GM23338 (cell line): ENCODE data around the gene SPATC1L.

Source experiments
- CREB1 ChIP-seq: fragments of 250-450 bp; sonication (Bioruptor Pico); IDR thresholded peaks from 2 replicates; pipeline ENCODE4 v1.5.0; 2020; ENCODE audit warnings: low read depth, mild to moderate bottlenecking, moderate library complexity
- EZH2 ChIP-seq: fragments of 200-600 bp; sonication (generic); IDR thresholded peaks from one replicate; pipeline ENCODE4 v1.8.0; 2017; ENCODE audit warnings: antibody characterized with exemption, mild to moderate bottlenecking, low read depth; ENCODE audit not compliant: unreplicated experiment
- EZH2phosphoT487 ChIP-seq: fragments of 200-600 bp; sonication (generic); IDR thresholded peaks from one replicate; pipeline ENCODE4 v1.8.1; 2018; ENCODE audit warnings: antibody characterized with exemption; ENCODE audit not compliant: unreplicated experiment
- JUNB ChIP-seq: IDR thresholded peaks from one replicate; pipeline ENCODE4 v1.6.1; 2016; ENCODE audit warnings: antibody characterized with exemption; ENCODE audit not compliant: unreplicated experiment
- NANOG ChIP-seq: IDR thresholded peaks from 2 replicates; pipeline ENCODE4 v1.6.1; 2016; ENCODE audit warnings: antibody characterized with exemption, borderline replicate concordance
- POLR2AphosphoS5 ChIP-seq: IDR thresholded peaks from 2 replicates; pipeline ENCODE4 v1.6.1; 2016; ENCODE audit warnings: antibody characterized with exemption, low read depth
- REST ChIP-seq: IDR thresholded peaks from one replicate; pipeline ENCODE4 v1.6.1; 2018; ENCODE audit warnings: antibody characterized with exemption; ENCODE audit not compliant: unreplicated experiment
- ZNF114 ChIP-seq: fragments of 250-450 bp; sonication (Bioruptor Pico); IDR thresholded peaks from 2 replicates; pipeline ENCODE4 v1.5.0; 2020; ENCODE audit warnings: mild to moderate bottlenecking, moderate library complexity
- ZNF331 ChIP-seq: fragments of 250-450 bp; sonication (Bioruptor Pico); IDR thresholded peaks from 2 replicates; pipeline ENCODE4 v1.5.0; 2020; ENCODE audit warnings: low read depth, mild to moderate bottlenecking, moderate library complexity
- ZNF462 ChIP-seq: fragments of 250-450 bp; sonication (Bioruptor Pico); IDR thresholded peaks from 2 replicates; pipeline ENCODE4 v1.5.0; 2020; ENCODE audit warnings: mild to moderate bottlenecking, moderate library complexity
- TF ChIP-seq, protein P1 (sequence below), 2 experiments: fragments of 200-600 bp in 1 of 2; sonication (generic) in 1 of 2; conservative IDR thresholded peaks; 2 replicates each; pipeline versions ENCODE4 v1.5.1 to v1.6.1; 2016 to 2017; ENCODE audit warnings: antibody characterized with exemption in 2 of 2, low read depth in 2 of 2, mild to moderate bottlenecking in 2 of 2, moderate library complexity in 1 of 2

- TF ChIP-seq, protein P1, sequence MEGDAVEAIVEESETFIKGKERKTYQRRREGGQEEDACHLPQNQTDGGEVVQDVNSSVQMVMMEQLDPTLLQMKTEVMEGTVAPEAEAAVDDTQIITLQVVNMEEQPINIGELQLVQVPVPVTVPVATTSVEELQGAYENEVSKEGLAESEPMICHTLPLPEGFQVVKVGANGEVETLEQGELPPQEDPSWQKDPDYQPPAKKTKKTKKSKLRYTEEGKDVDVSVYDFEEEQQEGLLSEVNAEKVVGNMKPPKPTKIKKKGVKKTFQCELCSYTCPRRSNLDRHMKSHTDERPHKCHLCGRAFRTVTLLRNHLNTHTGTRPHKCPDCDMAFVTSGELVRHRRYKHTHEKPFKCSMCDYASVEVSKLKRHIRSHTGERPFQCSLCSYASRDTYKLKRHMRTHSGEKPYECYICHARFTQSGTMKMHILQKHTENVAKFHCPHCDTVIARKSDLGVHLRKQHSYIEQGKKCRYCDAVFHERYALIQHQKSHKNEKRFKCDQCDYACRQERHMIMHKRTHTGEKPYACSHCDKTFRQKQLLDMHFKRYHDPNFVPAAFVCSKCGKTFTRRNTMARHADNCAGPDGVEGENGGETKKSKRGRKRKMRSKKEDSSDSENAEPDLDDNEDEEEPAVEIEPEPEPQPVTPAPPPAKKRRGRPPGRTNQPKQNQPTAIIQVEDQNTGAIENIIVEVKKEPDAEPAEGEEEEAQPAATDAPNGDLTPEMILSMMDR (conservative IDR thresholded peaks at IDR 0.05; ENCODE audit: low read depth in 2 of 2): no peak
- no peak for TF ChIP-seq POLR2AphosphoS5
- no peak for TF ChIP-seq EZH2
- no peak for TF ChIP-seq CREB1 (CRISPR knock-in tag)
- no peak for TF ChIP-seq ZNF114 (CRISPR knock-in tag)
- TF ChIP-seq ZNF462: no peak
- TF ChIP-seq EZH2phosphoT487: no peak
- no peak for TF ChIP-seq NANOG
- TF ChIP-seq ZNF331: no peak
- TF ChIP-seq JUNB: no peak
- no peak for TF ChIP-seq REST
These were observed 45.6 kb upstream of the SPATC1L start for GRCh38 chr21:46229923-46230260.
